Left cardiac atrium (tissue), 4 donors: ENCODE data around the gene FOXM1. TPM values are rescaled to one million over a fixed set of nuclear protein-coding genes. Genes with fewer than 3 reads are reported as not detected.

Experiments
- ATAC-seq, 2 donors: fragments of 200-7000 bp; cut with Tn5 transposase; one replicate each; pipeline ENCODE4 v1.9.1; 2020; ENCODE audit warnings: mild to moderate bottlenecking in 2 of 2, moderate library complexity in 2 of 2
- DNase-seq: peaks from one replicate; pipeline ENCODE4 v3.0.0-alpha.2; 2020
- intact Hi-C, 2 donors: fragments of 100-400 bp; cut with DNase I; formaldehyde crosslinking; loops; one replicate each; pipeline versions ENCODE4 v1.14.1 to v1.15.1; 2022 to 2023
- long read RNA-seq: library from polyadenylated mRNA; unstranded; transcript quantifications from one replicate; pipeline ENCODE4 v2.0.0, GENCODE V29; 2021
- total RNA-seq, 2 donors: library from RNA; stranded (reverse); fragmentation: NEBNext Ultra II Directional; extraction: Animal tissue kit (Norgen Biotek cat#: 25700); gene quantifications; one replicate each; pipeline ENCODE4 v1.2.1, GENCODE V29; 2021
- donor health status: DM: no; HTN: yes; CAD: no.
- donor health status: DM: no; HTN: yes; CAD: no; lungs with severe emphysema.
- donor health status: DM: yes; HTN: yes; CAD: no.
- donor health status: Dilated cardiomyopathy.

Gene FOXM1, protein sequence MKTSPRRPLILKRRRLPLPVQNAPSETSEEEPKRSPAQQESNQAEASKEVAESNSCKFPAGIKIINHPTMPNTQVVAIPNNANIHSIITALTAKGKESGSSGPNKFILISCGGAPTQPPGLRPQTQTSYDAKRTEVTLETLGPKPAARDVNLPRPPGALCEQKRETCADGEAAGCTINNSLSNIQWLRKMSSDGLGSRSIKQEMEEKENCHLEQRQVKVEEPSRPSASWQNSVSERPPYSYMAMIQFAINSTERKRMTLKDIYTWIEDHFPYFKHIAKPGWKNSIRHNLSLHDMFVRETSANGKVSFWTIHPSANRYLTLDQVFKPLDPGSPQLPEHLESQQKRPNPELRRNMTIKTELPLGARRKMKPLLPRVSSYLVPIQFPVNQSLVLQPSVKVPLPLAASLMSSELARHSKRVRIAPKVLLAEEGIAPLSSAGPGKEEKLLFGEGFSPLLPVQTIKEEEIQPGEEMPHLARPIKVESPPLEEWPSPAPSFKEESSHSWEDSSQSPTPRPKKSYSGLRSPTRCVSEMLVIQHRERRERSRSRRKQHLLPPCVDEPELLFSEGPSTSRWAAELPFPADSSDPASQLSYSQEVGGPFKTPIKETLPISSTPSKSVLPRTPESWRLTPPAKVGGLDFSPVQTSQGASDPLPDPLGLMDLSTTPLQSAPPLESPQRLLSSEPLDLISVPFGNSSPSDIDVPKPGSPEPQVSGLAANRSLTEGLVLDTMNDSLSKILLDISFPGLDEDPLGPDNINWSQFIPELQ
- 1 to 10 TPM in 1 of 2 donors, under 1 TPM in 1; 0.44 to 3.3 TPM for total RNA-seq
- long read RNA-seq = 0 reads

- intact Hi-C loops = no loop called here
- DNase-seq = peak; percentile 92
- peak; percentile 97 to 98 for ATAC-seq
Observed at GRCh38 chr12:2877047-2877952, at the start of gene FOXM1, which contains the start of gene RHNO1. Gene FOXM1 (minus strand): TSS chr12:2877174. CDS start chr12:2874478, 2,696 bp downstream. Gene RHNO1 (plus strand): TSS chr12:2877223. CDS start chr12:2885367, 8,144 bp downstream.

GRCh38 chr12:2925322-2925995 is 48.5 kb upstream of the FOXM1 start:
- DNase-seq (no peak), ATAC-seq (peak in 1 of 2 donors; percentile 28)
- intact Hi-C loops = no loop called here

GRCh38 chr12:2924019-2924418 is 47.0 kb upstream of the FOXM1 start:
- DNase-seq (no peak), ATAC-seq (peak; percentile 55 to 78)
- intact Hi-C loops = no loop called here

- ATAC-seq (no peak), DNase-seq (no peak)
- intact Hi-C loops = no loop called here
Observed at GRCh38 chr12:2923057-2923456, 46.1 kb upstream of the FOXM1 start.

- intact Hi-C loops = no loop called here
- DNase-seq (no peak), ATAC-seq (no peak)
Observed at GRCh38 chr12:2922329-2922728, 45.4 kb upstream of the FOXM1 start.

- DNase-seq (no peak), ATAC-seq (no peak)
- intact Hi-C loops = no loop called here
Observed at GRCh38 chr12:2919249-2919648, 42.3 kb upstream of the FOXM1 start.

DNA sequence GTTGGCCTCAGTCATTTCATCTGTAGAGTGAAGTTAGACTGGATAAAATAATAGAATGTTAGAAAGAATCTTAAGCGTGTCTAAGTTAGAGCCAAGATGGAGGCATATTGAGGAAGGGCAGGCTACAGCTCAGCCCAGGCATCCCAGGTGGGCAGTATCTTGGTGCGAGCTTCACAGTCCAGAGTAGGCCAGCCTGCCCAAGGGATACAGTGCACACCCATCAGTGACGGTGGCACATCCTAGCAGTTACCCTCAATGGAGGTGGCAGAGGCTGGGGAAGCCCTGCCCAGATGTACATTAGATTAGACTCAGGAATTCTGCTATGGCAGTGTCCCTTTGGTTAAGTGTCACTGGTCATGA is 35.2 kb upstream of the FOXM1 start:
- intact Hi-C loops = no loop called here

DNA sequence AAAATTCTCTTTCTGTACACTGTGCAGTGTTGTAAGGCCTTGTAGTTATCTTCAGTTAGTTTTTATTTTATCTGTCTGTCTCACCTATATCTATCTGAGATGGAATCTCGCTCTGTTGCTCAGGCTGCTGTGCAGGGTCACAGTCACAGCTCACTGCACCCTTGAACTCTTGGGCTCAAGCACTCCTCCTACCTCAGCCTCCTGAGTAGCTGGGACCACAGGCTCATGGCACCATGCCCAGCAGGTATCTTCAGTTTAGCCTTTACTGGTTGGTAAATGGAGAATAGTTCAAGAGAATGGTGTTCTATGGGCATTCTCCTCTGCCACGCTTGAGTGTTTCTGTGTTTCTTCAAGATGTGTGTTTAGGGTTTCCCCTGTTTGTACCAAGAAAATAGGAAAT is 27.3 kb upstream of the FOXM1 start:
- intact Hi-C loops = no loop called here
- DNase-seq (no peak), ATAC-seq (no peak)

More for the DNA sequence above, 35.2 kb upstream of the FOXM1 start:
- DNase-seq (no peak), ATAC-seq (no peak)

DNA sequence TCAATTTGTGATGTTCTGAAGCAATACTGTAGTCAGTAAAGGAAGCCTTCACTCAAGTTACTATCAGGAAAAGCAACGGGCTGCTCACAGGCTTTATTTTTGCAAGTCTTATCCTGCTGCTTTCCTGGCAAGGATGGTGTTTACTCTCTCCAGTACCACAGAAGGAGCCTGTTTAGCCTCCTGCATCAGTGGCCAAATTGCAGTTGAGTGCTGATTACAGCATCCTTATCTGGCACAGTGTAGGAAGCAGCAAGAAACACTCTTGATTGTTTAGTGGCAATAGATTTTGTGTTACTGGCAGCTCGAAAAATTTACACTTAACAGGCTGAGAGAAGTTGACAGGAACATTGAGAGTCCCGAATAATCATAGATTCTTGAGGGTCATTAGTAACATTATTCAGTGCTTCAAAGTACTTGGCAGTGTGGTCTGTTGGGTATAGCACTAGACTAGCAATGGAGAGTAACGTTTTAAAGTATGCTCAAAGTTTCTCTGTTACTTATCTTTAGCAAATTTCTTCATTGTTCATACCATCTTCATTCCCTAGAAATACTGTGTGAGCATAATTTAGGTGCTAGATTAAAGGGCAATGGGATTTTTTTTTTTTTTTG is 25.4 kb upstream of the FOXM1 start:
- intact Hi-C loops = no loop called here
- DNase-seq (peak; percentile 54), ATAC-seq (peak; percentile 92 to 96)

GRCh38 chr12:2900642-2901041 is 23.7 kb upstream of the FOXM1 start:
- ATAC-seq (no peak), DNase-seq (no peak)
- intact Hi-C loops = no loop called here

DNA sequence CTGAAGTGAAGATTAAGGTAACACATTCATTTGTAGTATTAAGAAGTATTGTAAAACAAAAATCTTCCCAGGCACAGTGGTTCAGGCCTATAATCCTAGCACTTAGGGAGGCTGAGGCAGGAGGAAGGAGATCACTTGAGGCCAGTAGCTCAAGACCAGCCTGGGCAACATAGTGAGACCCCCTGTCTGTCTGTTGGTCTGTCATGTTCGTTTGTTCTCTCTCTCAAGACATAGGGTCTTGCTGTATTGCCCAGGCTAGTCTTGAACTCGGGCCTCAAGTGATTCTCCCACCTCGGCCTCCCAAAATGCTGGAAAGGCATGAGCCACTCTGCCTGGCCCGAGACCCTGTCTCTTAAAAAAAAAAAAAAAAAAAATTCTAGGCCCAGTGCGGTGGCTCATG is 20.4 kb upstream of the FOXM1 start:
- no peak for DNase-seq
- no peak for ATAC-seq
- intact Hi-C loops = no loop called here

DNA sequence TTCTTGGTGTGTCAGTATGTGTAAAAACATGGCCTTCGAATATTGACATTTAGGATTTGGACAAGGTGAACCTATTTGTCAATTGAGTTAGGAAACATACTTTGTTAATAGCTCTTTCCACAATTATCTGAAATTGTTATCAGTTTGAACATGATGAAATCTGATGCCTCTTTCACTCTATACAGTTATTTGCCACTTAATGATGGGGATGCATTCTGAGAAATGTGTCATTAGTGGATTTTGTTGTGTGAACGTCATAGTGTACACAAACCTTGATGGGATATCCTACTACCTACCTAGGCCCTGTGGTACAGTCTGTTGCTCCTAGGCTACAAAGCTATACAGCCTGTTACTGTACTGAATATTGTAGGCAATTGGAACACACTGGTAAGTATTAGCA is 18.5 kb upstream of the FOXM1 start:
- no peak for ATAC-seq
- DNase-seq = no peak
- intact Hi-C loops = no loop called here

GRCh38 chr12:2895051-2895451 is 18.1 kb upstream of the FOXM1 start:
- intact Hi-C loops = no loop called here
- ATAC-seq (no peak), DNase-seq (no peak)

DNA sequence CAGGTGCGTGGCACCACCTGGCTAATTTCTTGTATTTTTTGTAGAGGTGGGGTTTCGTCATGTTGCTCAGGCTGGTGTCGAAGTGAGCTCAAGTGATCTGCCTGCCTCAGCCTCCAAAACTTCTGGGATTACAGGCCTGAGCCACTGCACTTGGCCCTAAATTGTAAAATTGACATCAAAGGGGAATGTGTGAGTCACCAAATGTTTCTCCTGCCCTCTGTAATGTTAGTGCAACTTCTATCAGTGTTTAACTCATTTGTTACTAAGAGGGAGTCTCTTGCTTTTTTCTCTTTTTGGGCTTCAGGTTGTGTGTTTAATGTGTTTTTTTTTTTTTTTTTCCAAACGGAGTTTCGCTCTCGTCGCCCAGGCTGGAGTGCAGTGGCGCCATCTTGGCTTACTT is 16.0 kb upstream of the FOXM1 start:
- no peak for ATAC-seq
- DNase-seq = no peak
- intact Hi-C loops = no loop called here

DNA sequence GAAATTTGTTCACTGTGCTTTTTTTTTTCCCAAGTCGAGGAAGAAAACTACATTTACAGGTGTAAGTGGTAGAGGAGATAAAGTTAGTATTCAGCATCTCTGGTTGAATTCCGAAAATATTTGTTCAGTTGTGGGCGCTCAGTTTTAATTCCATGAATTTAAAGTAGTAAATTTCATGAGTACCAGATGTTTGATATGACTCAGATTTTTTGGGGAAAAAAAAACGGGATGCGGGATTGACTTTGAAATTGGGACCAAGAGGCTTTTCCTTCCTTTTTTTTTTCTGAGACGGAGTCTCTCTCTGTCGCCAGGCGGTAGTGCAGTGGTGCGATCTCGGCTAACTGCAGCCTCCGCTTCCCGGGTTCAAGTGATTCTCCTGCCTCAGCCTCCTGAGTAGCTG is 15.3 kb upstream of the FOXM1 start:
- DNase-seq (no peak), ATAC-seq (no peak)
- intact Hi-C loops = no loop called here

DNA sequence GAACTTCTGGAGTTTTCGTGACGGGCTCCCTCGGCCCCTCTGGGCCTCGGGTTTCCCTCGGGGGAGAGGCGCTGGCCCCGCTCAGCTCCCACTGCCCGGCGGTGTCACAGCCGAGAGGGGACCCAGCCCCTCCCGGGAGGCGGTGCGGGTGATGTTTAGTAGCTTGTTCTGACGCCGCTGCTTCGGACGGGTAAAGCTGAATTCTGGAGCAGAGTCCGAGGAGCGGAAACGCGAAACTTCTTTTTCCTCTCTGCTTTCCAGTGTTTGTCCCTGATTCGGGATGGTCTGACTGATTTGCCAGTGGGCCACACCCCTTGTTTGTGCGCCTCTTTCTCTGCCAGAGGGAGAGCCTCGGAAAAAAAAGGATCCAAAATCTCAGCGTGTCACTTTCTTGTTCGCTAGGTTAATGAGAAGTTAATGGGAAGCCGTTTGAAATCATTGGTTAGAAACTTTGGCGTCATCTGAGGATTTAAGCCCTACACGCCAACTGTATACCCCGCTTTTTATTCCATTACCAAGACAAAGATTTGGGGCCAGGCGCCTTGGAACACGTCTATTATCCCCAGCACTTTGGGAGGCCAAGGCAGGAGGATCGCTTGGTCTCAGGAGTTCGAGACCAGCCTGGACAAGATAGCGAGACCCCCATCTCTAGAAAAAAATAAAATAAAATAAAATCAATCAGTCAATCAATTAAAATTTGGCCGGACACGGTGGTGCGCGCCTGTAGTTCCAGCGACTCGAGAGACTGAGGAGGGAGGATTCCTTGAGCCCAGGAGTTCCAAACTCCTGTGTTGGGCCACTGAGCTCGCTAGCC is 14.5 kb upstream of the FOXM1 start:
- intact Hi-C loops = no loop called here
- ATAC-seq (peak; percentile 46 to 63), DNase-seq (peak; percentile 66)

- DNase-seq (peak; percentile 99), ATAC-seq (peak; percentile 98 to 99)
- intact Hi-C loops = no loop called here
Observed at GRCh38 chr12:2890388-2891239, 13.6 kb upstream of the FOXM1 start, which contains the start of gene TULP3. Gene TULP3 (plus strand): TSS chr12:2890891. CDS start chr12:2890948, 57 bp downstream.
